CD4-positive, alpha-beta T cell (primary cell): ENCODE data around the gene C11orf54. TPM values are rescaled to one million over a fixed set of nuclear protein-coding genes. Genes with fewer than 3 reads are reported as not detected.
"Not testable (repeated sequence)": the region's sequence is repeated elsewhere in the genome, so short reads cannot be mapped to it uniquely, and the experiment has no call there.

Experiments used
- ATAC-seq: fragments of 200-7000 bp; cut with Tn5 transposase; one replicate; pipeline ENCODE4 v1.10.0; 2022; ENCODE audit warnings: mild to moderate bottlenecking; ENCODE audit not compliant: poor library complexity
- CTCF ChIA-PET: fragments of 350-600 bp; sonication (Branson Sonifier 250); formaldehyde crosslinking; loops from one replicate; lab custom pipeline; 2021; ENCODE audit warnings: antibody characterized with exemption, inconsistent platforms; lab: Charles Lee
- POLR2A ChIA-PET: fragments of 350-600 bp; sonication (Branson Sonifier 250); formaldehyde crosslinking; loops from one replicate; lab custom pipeline; 2021; ENCODE audit warnings: antibody characterized with exemption, inconsistent platforms; lab: Charles Lee
- DNase-seq, 14 experiments: peaks; one replicate each; pipeline ENCODE4 v3.0.0-alpha.2; 2013 to 2020; ENCODE audit warnings: mixed read lengths in 2 of 14
- H3K27ac ChIP-seq, 2 donors: one replicate each; pipeline versions ENCODE4 v1.5.1 to v1.7.0; 2013; ENCODE audit warnings: low read length in 2 of 2, low read depth in 1 of 2, mild to moderate bottlenecking in 1 of 2
- H3K27me3 ChIP-seq, 2 experiments: 1 replicate in 1 of 2; 2 replicates in 1 of 2; pipeline versions ENCODE4 v1.6.1 to v1.7.0; 2013; ENCODE audit warnings: low read length in 2 of 2, control low read depth in 1 of 2, mild to moderate bottlenecking in 1 of 2, moderate library complexity in 1 of 2; ENCODE audit not compliant: insufficient read depth in 2 of 2, control insufficient read depth in 1 of 2
- H3K36me3 ChIP-seq: one replicate; pipeline ENCODE4 v1.6.1; 2013; ENCODE audit warnings: low read length, control low read depth; ENCODE audit not compliant: insufficient read depth
- H3K4me1 ChIP-seq: one replicate; pipeline ENCODE4 v1.6.1; 2013; ENCODE audit warnings: low read length, control low read depth; ENCODE audit not compliant: insufficient read depth
- H3K4me3 ChIP-seq: one replicate; pipeline ENCODE4 v1.5.1; 2013; ENCODE audit warnings: mild to moderate bottlenecking, low read length, moderate library complexity
- H3K9me3 ChIP-seq, 2 experiments: 1 replicate in 1 of 2; 2 replicates in 1 of 2; pipeline versions ENCODE4 v1.6.1 to v1.7.0; 2013; ENCODE audit warnings: low read length in 2 of 2, mild to moderate bottlenecking in 2 of 2, control low read depth in 1 of 2, moderate library complexity in 1 of 2; ENCODE audit not compliant: control insufficient read depth in 1 of 2, insufficient read depth in 1 of 2
- H3K27ac Mint-ChIP-seq: one replicate; pipeline ENCODE4 v1.8.0; 2020; ENCODE audit warnings: mixed read lengths
- H3K27me3 Mint-ChIP-seq: one replicate; pipeline ENCODE4 v1.8.0; 2021; ENCODE audit warnings: mixed read lengths
- H3K36me3 Mint-ChIP-seq: one replicate; pipeline ENCODE4 v1.8.0; 2021; ENCODE audit warnings: low read depth, mixed read lengths
- H3K4me1 Mint-ChIP-seq: one replicate; pipeline ENCODE4 v1.8.0; 2021; ENCODE audit warnings: low read depth, mixed read lengths
- H3K4me3 Mint-ChIP-seq: one replicate; pipeline ENCODE4 v1.8.0; 2020; ENCODE audit warnings: mild to moderate bottlenecking, mixed read lengths
- H3K9me3 Mint-ChIP-seq: one replicate; pipeline ENCODE4 v1.8.0; 2020; ENCODE audit warnings: mixed read lengths
- CTCF ChIP-seq: fragments of 200-600 bp; IDR thresholded peaks from one replicate; pipeline ENCODE4 v1.8.0; 2022; ENCODE audit warnings: antibody characterized with exemption, mild to moderate bottlenecking
- intact Hi-C, 2 experiments: fragments of 100-400 bp; cut with DNase I in 1 of 2; cut with micrococcal nuclease in 1 of 2; formaldehyde crosslinking; loops; one replicate each; pipeline versions ENCODE4 v1.15.1 to v1.9.0; 2023 to 2025; cut with DNase I, micrococcal nuclease
- total RNA-seq, 174 experiments: library from RNA in 2 of 174; stranded (reverse) in 2 of 174; gene quantifications; one replicate each; pipeline ENCODE4 v1.2.3 and lab custom pipeline; 2021 to 2026

The C11orf54 gene
- total RNA-seq, 2 experiments from 2014 or later: 6.8 to 8.0 TPM

GRCh38 chr11:93741882-93742226, 382 bp downstream of the C11orf54 start:
- H3K9me3 Mint-ChIP-seq: no peaks in the 10 kb centered on the region
- CTCF ChIA-PET: interaction anchor here (1.1 to 2.5 kb wide), 4 partner anchors 12 to 55 kb away, joined by 3 to 18 read pairs (median 5); partner anchors contain the start of gene MED17
- Histone ChIP-seq H3K27me3 (no peaks in the 10 kb centered on the region), H3K27ac (peak overlapping the region; percentile 95 to 97), H3K4me3 (peak overlapping the region; percentile 88), H3K4me1 (peaks cover 22% of the 10 kb centered on the region), H3K9me3 (no peaks in the 10 kb centered on the region), H3K36me3 (peaks cover 30% of the 10 kb centered on the region)
- intact Hi-C loops: loop anchor here (1.0 to 5.0 kb wide), 5 partner anchors 41 to 1230 kb away; partner anchors contain the start of genes ANKRD49 (in 1 of the 2), CEP295 (in 1 of the 2), CWC15 (in 1 of the 2) and KDM4D (in 1 of the 2)
- H3K36me3 Mint-ChIP-seq: peaks cover 53% of the 10 kb centered on the region
- POLR2A ChIA-PET: interaction anchor here (0.6 to 3.3 kb wide), 28 partner anchors 10 to 1489 kb away, joined by 3 to 149 read pairs (median 4); partner anchors contain the start of genes ANKRD49, CEP295, CWC15 and ENDOD1
- peak overlapping the region; percentile 98 for H3K27ac Mint-ChIP-seq
- TF ChIP-seq CTCF: no peak
- no peaks in the 10 kb centered on the region for H3K27me3 Mint-ChIP-seq
- DNase-seq (no peak), ATAC-seq (peak; percentile 22)
- peak overlapping the region; percentile 98 for H3K4me3 Mint-ChIP-seq
- peaks cover 72% of the 10 kb centered on the region for H3K4me1 Mint-ChIP-seq

GRCh38 chr11:93743291-93743690, 1.8 kb downstream of the C11orf54 start:
- Histone ChIP-seq H3K4me3 (no peak overlapping the region), H3K4me1 (peaks cover 22% of the 10 kb centered on the region), H3K36me3 (peaks cover 16% of the 10 kb centered on the region), H3K27me3 (no peaks in the 10 kb centered on the region), H3K9me3 (no peaks in the 10 kb centered on the region), H3K27ac (no peak overlapping the region)
- Mint-ChIP-seq H3K36me3 (peaks cover 46% of the 10 kb centered on the region), H3K27ac (peak overlapping the region; percentile 98), H3K27me3 (no peaks in the 10 kb centered on the region), H3K9me3 (no peaks in the 10 kb centered on the region), H3K4me1 (peaks cover 58% of the 10 kb centered on the region), H3K4me3 (peak overlapping the region; percentile 98)
- ChIA-PET CTCF (interaction anchor here (2.5 kb wide), 1 partner anchor 40 kb away, joined by 18 read pairs; the partner anchor contains the start of gene MED17), POLR2A (interaction anchor here (0.6 to 3.3 kb wide), 3 partner anchors 18 to 64 kb away, joined by 3 to 149 read pairs (median 34); partner anchors contain the start of gene MED17)
- TF ChIP-seq CTCF: no peak
- no peak for ATAC-seq
- peak in 1 of 14 experiments; percentile 25 for DNase-seq
- intact Hi-C loops: loop anchor here in 1 of 2 experiments (5.0 kb wide), 3 partner anchors 81 to 1229 kb away; partner anchors contain the start of genes ANKRD49, CEP295, CWC15 and KDM4D

- DNase-seq (no peak), ATAC-seq (no peak)
- Mint-ChIP-seq H3K4me1 (peaks cover 44% of the 10 kb centered on the region), H3K9me3 (no peaks in the 10 kb centered on the region), H3K27ac (peak overlapping the region; percentile 3), H3K36me3 (peaks cover 36% of the 10 kb centered on the region), H3K4me3 (peak overlapping the region; percentile 44), H3K27me3 (no peaks in the 10 kb centered on the region)
- intact Hi-C loops: loop anchor here in 1 of 2 experiments (5.0 kb wide), 3 partner anchors 82 to 1228 kb away; partner anchors contain the start of genes ANKRD49, CEP295, CWC15 and KDM4D
- Histone ChIP-seq H3K27me3 (no peaks in the 10 kb centered on the region), H3K4me1 (peaks cover 17% of the 10 kb centered on the region), H3K9me3 (no peaks in the 10 kb centered on the region), H3K4me3 (no peak overlapping the region), H3K36me3 (peaks cover 12% of the 10 kb centered on the region), H3K27ac (no peak overlapping the region)
- TF ChIP-seq CTCF: no peak
- POLR2A ChIA-PET: no interaction called here
- CTCF ChIA-PET: no interaction called here
These were observed 3.2 kb downstream of the C11orf54 start for GRCh38 chr11:93744669-93745004.

- H3K4me3 ChIP-seq, H3K9me3 Mint-ChIP-seq, DNase-seq, H3K9me3 ChIP-seq, H3K27me3 ChIP-seq, intact Hi-C loops, H3K27me3 Mint-ChIP-seq, ATAC-seq, H3K27ac ChIP-seq, POLR2A ChIA-PET: not testable (repeated sequence)
- CTCF ChIA-PET: interaction anchor here (1.2 kb wide), 1 partner anchor 37 kb away, joined by 3 read pairs; no protein-coding TSS in a partner anchor
- H3K4me3 Mint-ChIP-seq: peak overlapping the region; percentile 44
- Histone ChIP-seq H3K4me1 (peaks cover 12% of the 10 kb centered on the region), H3K36me3 (peaks cover 13% of the 10 kb centered on the region)
- H3K27ac Mint-ChIP-seq: peak overlapping the region; percentile 3
- H3K36me3 Mint-ChIP-seq: peaks cover 33% of the 10 kb centered on the region
- peaks cover 39% of the 10 kb centered on the region for H3K4me1 Mint-ChIP-seq
These were observed 3.7 kb downstream of the C11orf54 start for GRCh38 chr11:93745005-93745755.
